HL-60 (cell line): ENCODE measurements around the gene GNG7.

Experiments
- DNase-seq, 2 experiments: peaks; one replicate each; pipeline ENCODE4 v3.0.0-alpha.2; 2010 to 2020; ENCODE audit warnings: low read depth in 1 of 2, low spot score in 1 of 2
- H3K27ac ChIP-seq: fragments of 250-450 bp; sonication (Bioruptor Pico); replicated peaks from 2 replicates; pipeline ENCODE4 v1.5.1; 2020; ENCODE audit warnings: mild to moderate bottlenecking, moderate library complexity
- H3K27me3 ChIP-seq: fragments of 250-450 bp; sonication (Bioruptor Pico); 2 replicates; pipeline ENCODE4 v1.5.1; 2021; ENCODE audit warnings: mild to moderate bottlenecking, moderate library complexity; ENCODE audit not compliant: insufficient read depth, poor library complexity, severe bottlenecking
- H3K4me3 ChIP-seq: replicated peaks from 2 replicates; pipeline ENCODE4 v1.5.1; 2011; ENCODE audit warnings: mild to moderate bottlenecking, control low read depth, low read length; ENCODE audit not compliant: insufficient read depth
- CTCF ChIP-seq: IDR thresholded peaks from one replicate; pipeline ENCODE4 v1.5.1; 2011; ENCODE audit warnings: low read length, control low read depth, inconsistent platforms; ENCODE audit not compliant: insufficient read depth
- GABPA ChIP-seq: IDR thresholded peaks from 2 replicates; pipeline ENCODE4 v1.6.1; 2012; ENCODE audit warnings: low read depth
- POLR2AphosphoS5 ChIP-seq: IDR thresholded peaks from 2 replicates; pipeline ENCODE4 v1.6.1; 2012; ENCODE audit warnings: low read depth
- REST ChIP-seq: IDR thresholded peaks from 2 replicates; pipeline ENCODE4 v1.6.1; 2012; ENCODE audit warnings: low read depth; ENCODE audit not compliant: insufficient replicate concordance
- SPI1 ChIP-seq: IDR thresholded peaks from 2 replicates; pipeline ENCODE4 v1.6.1; 2012; ENCODE audit warnings: low read depth, mild to moderate bottlenecking, borderline replicate concordance

The GNG7 gene

GRCh38 chr19:2723747-2724146 is 21.3 kb upstream of the GNG7 start:
- TF ChIP-seq GABPA: no peak
- TF ChIP-seq REST: no peak
- no peak for TF ChIP-seq POLR2AphosphoS5
- TF ChIP-seq CTCF: no peak
- no peak for TF ChIP-seq SPI1
- Histone ChIP-seq H3K27me3 (peaks cover 23% of the 10 kb centered on the region), H3K4me3 (no peak overlapping the region), H3K27ac (no peak overlapping the region)
- DNase-seq: no peak

GRCh38 chr19:2723345-2723715 is 20.8 kb upstream of the GNG7 start:
- no peak overlapping the region for H3K27ac ChIP-seq

More at GRCh38 chr19:2723345-2723715, 20.8 kb upstream of the GNG7 start:
- peaks cover 23% of the 10 kb centered on the region for H3K27me3 ChIP-seq
- no peak for DNase-seq
- no peak overlapping the region for H3K4me3 ChIP-seq
- no peak for TF ChIP-seq REST
- TF ChIP-seq GABPA: no peak
- TF ChIP-seq POLR2AphosphoS5: no peak
- TF ChIP-seq SPI1: no peak
- no peak for TF ChIP-seq CTCF
